ENCODE data around the gene CPT1B. TPM values are rescaled to one million over a fixed set of nuclear protein-coding genes. Genes with fewer than 3 reads are reported as not detected.

CPT1B gene
- total and polyA plus RNA-seq, 2 of the 8 experiments (the other 6 are each of a cell fraction or from before 2014, with no cell fraction given): 34.2 to 36.2 TPM

GRCh38 chr22:50574383-50574755, 3.9 kb downstream of the CPT1B start:
- no peak overlapping the region for H3K18ac ChIP-seq (ENCODE audit: extremely low read depth, low read length)
- H2AFZ ChIP-seq (ENCODE audit: low read length): no peak overlapping the region
- no peak overlapping the region for H2BK12ac ChIP-seq (ENCODE audit: low read depth, low read length)
- no peak for DNase-seq (ENCODE audit: low read depth in 1 of 2, low spot score in 2 of 2)
- H3K56ac ChIP-seq (replicated peaks; ENCODE audit: insufficient read length, low read depth, low read length): no peak overlapping the region
- no peak overlapping the region for H3K23ac ChIP-seq (ENCODE audit: insufficient read length)
- H3K9me3 ChIP-seq (ENCODE audit: insufficient read depth in 2 of 2, low read depth in 1 of 2, low read length in 1 of 2): no peaks in the 10 kb centered on the region
- WGBS, 2 experiments (ENCODE audit: extremely low coverage in 1 of 2, insufficient coverage in 1 of 2, insufficient read length in 1 of 2, insufficient replicate concordance in 2 of 2, low coverage in 1 of 2, low lambda C conversion rate in 2 of 2, missing lambda C conversion rate in 1 of 2): 85% methylated on average over 11 of the region's 11 CpGs; no CpG with 5 or more reads in 1 of the 2 experiments
- H3K23me2 ChIP-seq (ENCODE audit: low read depth, low read length): no peaks in the 10 kb centered on the region
- no peaks in the 10 kb centered on the region for H3K27me3 ChIP-seq (replicated peaks in 1 of 4; ENCODE audit: control insufficient read depth in 3 of 4, extremely low read depth in 1 of 4, insufficient read depth in 3 of 4, low read length in 3 of 4)
- no peak overlapping the region for H3K4me3 ChIP-seq (ENCODE audit: extremely low read depth in 1 of 4, insufficient read depth in 2 of 4, low read depth in 3 of 4, low read length in 4 of 4)
- ChIA-PET POLR2A (ENCODE audit: partially characterized antibody) (interaction anchor here (1.1 to 5.4 kb wide), 2 partner anchors 10 to 24 kb away, joined by 3 to 37 read pairs; partner anchors contain the start of gene SYCE3), CTCF (ENCODE audit: partially characterized antibody) (interaction anchor here (0.6 to 8.1 kb wide), 13 partner anchors 10 to 128 kb away, joined by 3 to 84 read pairs (median 4); partner anchors contain the start of gene SYCE3)
- FAIRE-seq: no peak
- H2BK120ac ChIP-seq (replicated peaks; ENCODE audit: low read depth, low read length): no peak overlapping the region
- no peak overlapping the region for H2AK5ac ChIP-seq (ENCODE audit: low read depth, low read length)
- no peak for TF ChIP-seq SIRT6 (IDR thresholded peaks at IDR 0.05; ENCODE audit: low read length)
- no peak for TF ChIP-seq KDM5A (IDR thresholded peaks at IDR 0.05; ENCODE audit: low read length)
- H3K4me1 ChIP-seq (replicated peaks in 1 of 4; ENCODE audit: control insufficient read depth in 3 of 4, insufficient read depth in 4 of 4, low read length in 3 of 4): no peaks in the 10 kb centered on the region
- H3K4ac ChIP-seq (replicated peaks; ENCODE audit: insufficient read length, low read depth, low read length): no peak overlapping the region
- no peaks in the 10 kb centered on the region for H3K79me1 ChIP-seq (ENCODE audit: low read depth, low read length)
- H3K27ac ChIP-seq (ENCODE audit: low read depth, low read length): no peak overlapping the region
- H3K14ac ChIP-seq (ENCODE audit: insufficient read length): no peak overlapping the region
- H2BK5ac ChIP-seq (ENCODE audit: low read depth, low read length): no peak overlapping the region
- H4K5ac ChIP-seq (ENCODE audit: insufficient read length, low read depth, low read length): no peak overlapping the region
- H3K36me3 ChIP-seq (ENCODE audit: control insufficient read depth in 2 of 4, insufficient read depth in 4 of 4, low read length in 3 of 4): peaks cover 10 to 30% (median 22%) of the 10 kb centered on the region in 4 experiments; a peak in 7 of 8 replicates
- H3K79me2 ChIP-seq (ENCODE audit: control insufficient read depth in 1 of 2, insufficient read depth in 2 of 2, low read length in 2 of 2): no peaks in the 10 kb centered on the region
- H2BK15ac ChIP-seq (ENCODE audit: low read length): no peak overlapping the region
- H4K8ac ChIP-seq (ENCODE audit: extremely low read depth, insufficient read depth, low read length): no peak overlapping the region
- no peak overlapping the region for H2BK20ac ChIP-seq (ENCODE audit: low read length)
- no peak overlapping the region for H3K4me2 ChIP-seq (ENCODE audit: insufficient read depth in 1 of 2, low read depth in 2 of 2, low read length in 2 of 2)
- peaks cover 5 to 21% of the 10 kb centered on the region in 2 experiments for H4K20me1 ChIP-seq (replicated peaks in 1 of 2; ENCODE audit: control insufficient read depth in 1 of 2, insufficient read depth in 2 of 2, low read length in 2 of 2)
- no peak overlapping the region for H3K9ac ChIP-seq (replicated peaks in 1 of 4; ENCODE audit: extremely low read depth in 1 of 4, low read depth in 3 of 4, low read length in 3 of 4)
- H4K91ac ChIP-seq (replicated peaks; ENCODE audit: insufficient read length, low read length): no peak overlapping the region
